ENCODE data around the gene RUNX1.

Gene RUNX1

DNA sequence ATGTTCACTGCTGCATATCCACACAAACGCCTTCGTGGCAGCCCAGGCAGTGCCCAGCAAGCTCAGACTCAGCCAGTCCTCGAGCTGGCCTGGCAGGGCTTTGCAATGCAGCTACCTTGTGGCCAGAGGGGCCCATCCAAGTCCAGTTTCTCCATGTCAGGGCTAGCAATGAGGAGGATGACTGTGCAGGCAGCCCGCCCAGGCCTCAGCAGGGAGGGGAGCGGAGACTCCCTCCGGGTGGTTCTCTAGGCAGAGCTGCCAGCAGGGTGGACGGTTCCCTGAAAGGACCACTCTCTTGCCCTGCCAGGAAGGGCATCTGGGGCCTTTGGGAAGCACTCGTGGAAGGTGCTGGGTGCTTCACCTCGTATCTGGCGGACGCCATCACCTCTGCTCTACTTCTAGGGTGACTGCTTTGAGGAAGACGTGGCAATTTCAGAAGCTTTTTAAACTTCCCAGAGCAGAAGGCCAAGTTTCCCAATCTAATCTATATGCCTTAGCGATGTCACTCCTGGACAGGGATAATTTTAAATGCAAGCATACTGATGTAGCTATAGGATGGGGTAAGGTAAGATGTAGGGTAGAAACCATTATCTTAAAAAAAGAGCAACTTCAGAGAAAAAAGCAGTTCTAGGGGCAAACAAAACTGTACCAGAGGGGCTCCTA, 56.2 kb downstream of the RUNX1 start:
- DNase-seq (ENCODE audit: low read depth), result no peak

DNA sequence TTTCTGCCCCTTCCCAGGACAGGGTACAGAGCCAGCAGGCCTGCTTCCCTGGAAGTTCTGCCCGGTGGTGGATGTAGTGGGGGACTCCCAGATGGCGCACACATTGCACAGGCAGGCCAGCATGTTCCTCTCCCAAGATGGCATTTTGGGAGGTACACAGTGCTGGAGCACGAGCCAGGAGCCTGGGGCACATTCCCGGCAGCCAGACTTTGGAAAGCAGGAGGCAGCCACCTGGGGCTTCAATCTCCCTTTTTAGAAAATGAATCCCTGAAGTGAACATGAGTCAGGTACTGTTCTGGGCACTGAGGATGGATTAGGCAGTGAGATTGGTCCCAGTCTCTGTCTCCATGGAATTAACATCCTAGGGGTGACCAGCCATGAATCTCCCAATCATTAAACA, 56.9 kb downstream of the RUNX1 start:
- DNase-seq (ENCODE audit: low read depth), result no peak

DNA sequence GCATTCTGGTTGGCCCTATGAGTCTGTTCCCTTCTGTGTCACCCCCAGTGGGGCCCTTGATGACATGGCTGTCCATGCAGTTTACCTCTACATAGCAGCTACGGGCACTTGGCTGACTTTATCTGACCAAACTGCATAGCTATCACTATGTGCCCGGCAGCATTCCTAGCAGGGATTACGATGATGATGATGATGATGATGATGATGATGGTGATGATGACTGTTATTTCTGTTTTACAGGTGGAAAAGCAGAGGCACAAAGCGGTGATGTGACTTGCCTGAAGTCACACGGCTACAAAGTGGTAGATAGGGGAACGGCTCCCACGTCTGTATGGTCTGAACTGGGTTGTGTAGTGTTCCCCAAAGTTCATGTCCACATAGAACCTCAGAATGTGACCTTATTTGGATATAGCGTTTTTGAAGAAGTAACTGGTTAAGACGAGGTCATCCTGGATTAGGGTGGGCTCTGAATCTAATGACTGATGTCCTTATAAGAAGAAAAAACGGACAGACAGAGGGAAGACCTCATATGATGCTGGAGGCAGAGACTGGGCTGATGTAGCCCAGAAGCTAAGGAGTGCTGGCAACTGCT, 57.6 kb downstream of the RUNX1 start:
- DNase-seq (ENCODE audit: low read depth), result no peak

DNA sequence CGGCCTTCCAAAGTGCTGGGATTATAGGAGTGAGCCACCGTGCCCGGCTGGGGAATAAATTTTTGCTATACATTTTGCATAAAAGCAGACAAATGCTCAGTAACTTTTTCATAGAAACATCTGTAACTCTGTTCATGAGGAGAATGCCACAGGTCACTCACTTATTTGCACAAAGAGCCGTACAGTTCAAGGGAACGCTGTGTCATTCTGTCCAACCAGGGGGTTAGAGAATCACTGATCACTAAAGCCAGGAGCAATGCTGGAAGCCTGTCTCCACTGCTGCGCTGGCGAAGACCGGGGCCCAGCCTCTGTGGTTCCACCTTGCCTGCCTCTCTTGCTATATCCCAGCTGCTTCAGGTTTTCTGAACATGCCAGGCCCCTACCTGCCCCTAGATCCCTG, 58.3 kb downstream of the RUNX1 start:
- no peak for DNase-seq (ENCODE audit: low read depth)

DNA sequence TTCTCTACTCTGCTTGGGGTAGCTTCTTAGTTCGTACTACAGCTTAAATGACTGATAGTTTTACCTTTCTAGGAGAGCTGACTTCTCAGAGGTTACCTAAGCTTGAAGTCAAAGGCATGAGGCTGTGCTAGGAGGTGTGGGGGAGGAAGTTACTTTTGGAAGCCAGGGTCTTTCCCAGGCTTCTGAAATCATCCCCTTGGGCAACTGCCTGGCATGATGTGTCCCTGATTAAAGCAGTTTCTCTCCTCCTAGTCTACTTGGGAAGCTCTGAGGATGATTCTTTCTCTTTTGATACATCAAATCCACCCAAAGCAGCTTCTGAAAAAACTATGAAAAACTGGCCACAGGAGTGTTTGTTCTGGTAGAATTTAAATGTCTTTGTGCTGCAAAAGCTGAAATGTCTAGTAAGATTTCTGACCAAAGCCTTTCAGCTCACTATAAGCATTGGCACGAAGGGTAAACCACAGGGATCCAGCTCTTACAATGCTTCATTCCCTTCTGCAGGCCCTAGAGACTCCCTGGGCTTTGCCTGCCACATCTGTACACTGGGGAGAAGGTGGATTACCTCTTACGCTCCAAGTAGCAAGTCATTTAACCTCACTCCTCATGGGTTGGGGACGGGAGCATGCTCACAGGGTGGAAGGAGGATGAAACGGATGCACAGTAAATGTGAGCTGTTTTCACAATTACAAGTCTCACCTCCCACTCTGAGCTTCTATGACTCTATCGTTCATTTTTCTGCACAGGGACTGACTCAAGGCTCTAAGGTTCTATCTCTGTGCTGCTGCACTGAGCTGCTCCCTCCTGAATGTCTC, 59.6 kb downstream of the RUNX1 start:
- no peak for DNase-seq (ENCODE audit: low read depth)

DNA sequence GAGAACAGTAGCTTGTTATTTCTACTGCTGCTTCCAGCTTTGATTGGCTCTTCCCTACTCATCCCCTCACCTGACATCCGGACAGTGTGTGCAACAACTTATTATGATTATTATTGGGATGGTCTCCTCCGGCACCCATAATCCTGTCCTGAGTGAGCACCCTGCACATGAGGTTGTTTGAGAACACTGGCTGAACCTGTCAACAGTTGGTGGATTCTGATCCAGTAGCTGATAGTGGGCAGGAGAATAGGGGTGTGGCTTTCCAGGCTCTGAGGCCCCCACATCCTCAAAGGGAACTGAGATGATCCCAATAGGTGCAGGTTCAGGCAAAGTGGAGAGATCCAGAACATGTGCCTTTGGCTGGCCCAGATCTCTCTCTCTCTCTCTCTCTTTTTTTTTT, 60.5 kb downstream of the RUNX1 start:
- no peak for DNase-seq (ENCODE audit: low read depth)

DNA sequence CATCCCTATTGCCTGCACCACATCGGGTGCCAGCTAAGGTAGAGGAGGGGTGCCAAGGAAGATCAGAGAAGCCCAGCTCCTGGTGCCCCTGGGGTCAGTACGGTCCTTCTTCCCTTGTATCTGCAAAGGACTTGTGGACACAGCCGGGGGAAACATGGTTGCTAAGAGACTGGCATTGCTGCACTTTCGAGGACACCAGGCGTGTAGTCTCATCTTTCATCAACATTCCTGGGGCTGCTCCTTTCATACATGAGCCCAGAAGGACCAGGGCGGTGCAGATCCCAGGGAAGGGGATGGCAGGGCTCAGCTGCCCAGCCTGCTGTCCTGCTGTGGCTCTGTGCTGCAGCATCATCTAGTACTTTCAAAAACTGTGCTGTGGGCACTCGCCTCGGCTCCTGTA, 61.0 kb downstream of the RUNX1 start:
- no peak for DNase-seq (ENCODE audit: low read depth)

DNA sequence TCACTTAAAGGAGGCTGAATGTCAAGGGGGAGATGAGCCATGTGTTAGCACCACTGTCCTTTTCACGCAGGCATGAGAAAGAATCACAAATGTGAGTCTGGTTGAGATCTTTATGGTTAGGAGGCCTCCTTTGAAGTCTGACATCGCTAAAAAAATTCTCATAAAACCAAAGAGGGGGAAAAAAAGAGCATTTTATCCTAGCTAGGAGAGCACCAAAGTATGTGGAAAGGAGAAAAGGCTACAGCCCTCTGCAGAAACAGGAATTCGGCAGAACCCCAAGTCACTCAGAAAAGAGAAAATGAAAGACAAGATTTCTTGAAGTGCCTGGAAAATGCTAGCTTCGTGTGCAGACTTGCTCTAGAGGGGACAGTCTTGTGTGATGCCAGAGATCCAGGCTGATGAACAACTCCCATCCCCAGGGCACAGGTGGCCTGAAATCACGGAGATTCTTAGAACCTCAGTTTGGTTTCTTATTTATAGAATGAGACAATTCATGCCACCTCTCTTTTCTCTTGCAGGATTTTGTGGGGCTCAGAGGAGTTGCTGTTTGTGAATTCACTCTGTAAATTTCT, 61.5 kb downstream of the RUNX1 start:
- no peak for DNase-seq (ENCODE audit: low read depth)

DNA sequence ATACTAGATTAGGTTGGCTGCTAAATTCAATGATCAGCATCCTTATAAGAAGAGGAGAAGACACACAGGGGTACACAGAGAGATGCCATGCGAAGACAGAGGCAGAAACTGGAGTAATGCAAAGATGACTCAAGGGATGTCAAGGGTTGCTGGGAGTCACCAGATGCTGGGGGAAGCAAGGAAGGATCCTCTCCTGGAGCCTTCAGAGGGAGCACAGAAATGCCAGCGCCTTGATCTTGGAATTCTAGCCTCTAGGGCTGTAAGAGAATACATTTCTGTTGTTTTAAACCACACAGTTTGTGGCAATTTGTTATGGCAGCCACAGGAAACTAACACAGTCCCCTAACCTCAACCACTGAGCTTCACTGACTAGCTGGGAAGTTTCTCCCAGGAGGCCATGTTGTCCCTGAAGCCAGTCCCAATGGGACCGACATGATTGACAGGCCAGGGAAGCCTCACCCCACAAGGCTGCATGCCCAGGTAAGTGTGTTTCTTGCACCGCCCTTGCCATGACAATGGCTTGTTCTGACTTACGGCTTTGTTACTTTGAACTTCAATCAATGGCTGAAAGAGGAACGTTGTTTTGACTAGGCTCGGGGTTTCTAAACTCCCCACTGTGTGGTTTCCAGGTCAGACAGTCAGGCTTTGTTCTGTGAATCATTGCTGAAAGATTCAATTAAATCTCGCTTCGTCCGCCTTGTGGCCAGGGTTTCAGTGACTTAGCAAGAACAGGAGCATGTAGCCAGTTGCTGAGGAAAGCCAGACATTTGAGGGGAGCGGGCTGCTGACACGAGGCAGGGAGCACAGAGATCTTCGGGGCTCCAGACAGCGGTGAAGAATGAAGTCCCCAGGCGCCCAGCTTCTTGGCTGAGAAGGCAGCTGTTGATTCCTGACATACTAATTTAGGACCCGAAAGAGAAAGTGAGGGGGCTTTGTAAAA, 62.3 kb downstream of the RUNX1 start:
- DNase-seq (ENCODE audit: low read depth), result peak; percentile 69

DNA sequence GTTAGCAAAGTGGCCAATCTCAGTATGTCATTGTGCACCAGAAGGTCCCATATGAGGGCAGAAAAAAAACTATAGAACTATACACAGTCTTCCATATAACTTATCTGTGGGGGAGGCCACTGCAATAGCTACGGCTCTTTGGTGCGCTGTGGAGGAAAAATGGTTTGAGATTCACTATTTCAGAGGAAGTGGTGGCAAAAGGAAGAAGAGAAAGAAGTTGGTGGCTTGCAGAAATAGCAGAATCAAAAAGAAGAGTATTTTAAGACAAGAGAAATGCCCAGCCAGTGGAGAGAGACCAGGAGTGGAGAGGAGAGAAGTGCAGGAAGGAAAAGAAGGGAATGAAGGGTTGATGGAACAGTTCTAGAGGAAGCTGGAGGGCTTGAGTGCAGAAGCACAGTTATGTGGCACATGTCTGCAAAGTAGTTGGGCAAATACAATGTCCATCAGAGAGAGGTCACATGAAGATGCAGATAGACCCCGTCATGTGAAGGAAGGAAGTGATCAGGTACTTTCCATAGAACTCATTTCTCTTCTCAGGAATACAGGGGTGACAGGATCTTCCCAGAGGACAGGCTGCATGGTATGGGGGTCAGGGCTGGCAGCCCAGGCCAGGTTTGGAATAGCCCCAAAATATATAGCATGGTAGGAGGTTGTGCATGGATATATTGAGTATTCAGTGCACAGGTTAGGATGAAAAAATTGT, 64.6 kb downstream of the RUNX1 start:
- no peak for DNase-seq (ENCODE audit: low read depth)

DNA sequence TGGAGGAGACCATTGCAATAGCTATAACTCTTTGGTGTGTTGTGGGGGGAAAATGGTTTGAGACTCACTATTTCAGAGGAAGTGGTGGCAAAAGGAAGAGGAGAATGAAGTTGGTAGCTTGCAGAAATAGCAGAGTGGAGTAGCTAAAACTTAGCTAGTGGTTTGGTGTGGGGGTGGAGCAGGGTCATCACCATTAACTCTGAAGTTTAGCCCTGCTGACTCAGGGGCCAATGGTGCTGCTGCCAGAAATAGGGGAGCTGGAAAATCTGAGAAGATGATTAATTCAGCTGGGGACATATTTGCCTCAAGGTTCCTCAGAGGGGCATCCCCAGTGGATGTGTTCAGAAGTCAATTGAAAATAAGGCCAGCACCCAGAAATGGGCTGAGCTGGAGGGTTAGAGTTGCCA, 65.4 kb downstream of the RUNX1 start:
- DNase-seq (ENCODE audit: low read depth), result peak; percentile 41

DNA sequence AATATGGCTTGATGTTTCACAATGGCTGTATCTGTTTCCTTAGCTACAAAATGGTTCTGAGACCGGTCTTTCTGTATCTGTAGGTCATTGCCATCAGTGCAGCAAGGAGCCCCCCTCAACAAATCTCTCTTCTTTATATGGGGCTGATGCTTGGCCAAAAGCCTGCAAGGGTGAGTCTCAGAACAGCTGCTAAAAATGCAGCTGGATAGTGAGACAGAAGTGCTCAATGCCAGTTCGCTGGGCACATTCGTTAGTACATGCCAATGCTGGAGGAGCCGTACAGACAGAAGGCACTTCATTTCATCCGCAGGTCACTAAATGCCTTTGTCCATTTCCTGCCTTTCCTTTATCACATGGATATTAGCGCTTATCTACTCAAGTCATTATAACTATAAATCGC, 67.3 kb downstream of the RUNX1 start:
- no peak for DNase-seq (ENCODE audit: low read depth)

DNA sequence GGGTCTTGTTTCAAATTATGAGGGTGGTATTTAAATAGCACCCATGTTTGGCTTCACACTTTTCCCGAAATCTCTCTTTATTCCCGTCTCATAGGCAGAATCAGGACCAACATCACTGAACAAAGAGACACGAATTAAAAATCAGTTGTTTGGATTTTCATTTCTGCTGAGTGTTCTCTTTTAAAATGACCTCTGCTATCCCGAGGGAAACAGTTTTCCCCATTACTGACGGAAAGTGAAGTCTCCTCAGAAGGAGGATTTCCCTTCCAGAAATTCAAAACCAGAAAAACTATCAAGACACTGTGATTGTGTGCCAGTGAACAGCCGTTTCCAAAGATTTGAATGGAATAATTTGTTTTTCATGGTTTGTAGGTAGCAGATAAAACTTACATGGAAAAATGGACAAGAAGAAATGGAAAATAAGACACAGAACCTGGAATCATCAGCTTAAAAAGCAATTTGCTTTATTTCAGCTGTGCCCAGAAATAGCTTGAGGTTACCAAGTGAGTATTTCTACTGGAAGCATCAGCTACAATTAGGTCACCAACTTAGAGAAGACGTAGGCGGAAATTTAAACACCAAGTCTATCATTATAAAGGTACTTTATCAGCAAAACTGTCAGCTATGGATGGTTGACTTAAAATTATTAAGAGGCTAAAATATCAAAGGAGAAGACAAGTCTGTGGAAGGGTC, 68.5 kb downstream of the RUNX1 start:
- DNase-seq (ENCODE audit: low read depth), result no peak

DNA sequence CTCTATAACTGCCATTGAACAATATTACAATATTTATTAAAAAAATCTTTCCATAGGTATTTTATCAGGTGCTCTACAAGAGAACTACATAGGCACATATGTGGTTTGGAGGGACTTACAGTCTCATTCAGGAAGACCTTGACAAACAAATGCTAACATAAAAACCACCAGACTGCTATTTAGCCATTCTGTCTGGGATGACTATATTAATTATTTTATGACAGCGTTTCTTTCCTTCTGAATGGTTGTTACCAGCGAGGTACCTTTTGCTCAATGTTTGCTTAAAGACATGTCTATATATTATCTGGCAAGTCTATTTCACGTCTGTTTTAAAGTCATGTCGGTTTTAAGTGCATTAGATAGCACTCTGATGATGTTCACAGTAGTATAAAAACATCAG, 69.7 kb downstream of the RUNX1 start:
- no peak for DNase-seq (ENCODE audit: low read depth)

DNA sequence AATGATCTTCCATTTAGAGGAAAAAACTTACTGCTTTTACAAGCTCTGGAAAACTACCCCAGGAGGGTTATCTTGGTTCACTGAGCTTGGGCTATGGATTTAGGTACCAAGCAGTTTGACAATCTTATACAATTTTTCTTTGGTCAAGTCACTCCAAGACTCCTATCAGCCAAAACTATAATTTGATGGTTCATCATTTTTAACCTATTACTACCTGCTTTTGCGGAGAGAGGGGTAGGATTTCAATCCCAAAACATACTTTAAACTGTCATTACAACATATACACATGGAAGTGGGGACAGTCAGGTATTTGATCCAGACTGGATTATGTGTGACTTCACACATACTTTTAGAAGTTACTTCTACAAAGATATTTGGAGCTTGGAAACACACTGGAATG, 71.8 kb downstream of the RUNX1 start:
- DNase-seq (ENCODE audit: low read depth), result no peak

DNA sequence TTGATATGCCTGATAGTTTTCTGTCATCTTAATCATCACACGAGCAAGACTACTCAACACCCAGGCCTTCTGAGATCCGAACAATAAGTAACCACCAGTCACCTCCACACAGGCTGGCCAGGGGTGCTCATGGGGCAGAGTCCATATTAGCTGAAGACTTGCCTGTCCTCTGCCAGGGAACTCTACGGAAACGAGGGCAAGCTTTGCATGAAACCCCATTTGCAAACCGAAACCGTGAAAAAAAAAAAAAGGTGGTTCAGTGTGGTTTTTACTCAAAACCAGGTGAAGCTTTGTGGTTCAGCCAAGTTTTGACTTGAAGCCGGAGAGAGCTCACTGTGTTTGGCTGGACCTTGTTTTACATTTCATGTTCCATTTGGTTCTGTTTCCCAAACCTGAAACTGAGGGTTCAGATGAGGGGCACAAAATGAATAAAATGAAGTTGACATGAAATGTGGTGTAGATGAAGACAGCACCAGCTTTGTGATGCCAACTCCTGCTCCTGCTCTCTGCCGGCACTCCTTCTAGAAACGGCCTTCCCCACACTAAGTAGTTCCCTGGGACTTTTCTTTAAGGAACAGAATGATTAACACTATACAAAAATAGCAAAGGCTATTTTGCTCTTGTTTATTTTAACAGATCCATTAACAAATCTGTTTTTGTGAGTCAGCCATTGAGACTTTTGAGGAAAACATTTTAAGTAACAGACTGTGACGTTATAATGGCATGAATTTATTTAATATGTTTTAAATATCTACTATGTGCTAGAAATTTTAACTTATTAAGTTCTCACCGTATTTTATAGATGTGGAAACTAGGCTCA, 74.7 kb downstream of the RUNX1 start:
- peak; percentile 35 for DNase-seq (ENCODE audit: low read depth)

DNA sequence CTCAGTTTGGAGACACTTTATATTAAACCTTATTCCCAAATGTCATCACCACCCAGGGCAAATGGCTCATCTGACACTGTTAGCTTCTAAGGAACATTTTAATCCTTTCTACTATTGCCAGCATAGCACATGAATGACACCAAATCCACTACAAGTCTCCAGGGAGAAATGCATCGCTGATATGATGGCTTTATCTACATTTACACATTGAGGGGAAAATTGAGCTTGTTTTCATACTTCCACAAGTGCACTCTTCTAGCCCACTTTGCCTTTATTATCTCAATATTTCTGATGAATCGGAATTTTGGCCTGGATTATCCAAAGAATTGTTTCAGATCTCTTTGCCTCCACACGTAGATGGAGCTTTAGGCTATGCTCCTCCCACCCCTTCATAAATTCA, 75.4 kb downstream of the RUNX1 start:
- DNase-seq (ENCODE audit: low read depth), result no peak

DNA sequence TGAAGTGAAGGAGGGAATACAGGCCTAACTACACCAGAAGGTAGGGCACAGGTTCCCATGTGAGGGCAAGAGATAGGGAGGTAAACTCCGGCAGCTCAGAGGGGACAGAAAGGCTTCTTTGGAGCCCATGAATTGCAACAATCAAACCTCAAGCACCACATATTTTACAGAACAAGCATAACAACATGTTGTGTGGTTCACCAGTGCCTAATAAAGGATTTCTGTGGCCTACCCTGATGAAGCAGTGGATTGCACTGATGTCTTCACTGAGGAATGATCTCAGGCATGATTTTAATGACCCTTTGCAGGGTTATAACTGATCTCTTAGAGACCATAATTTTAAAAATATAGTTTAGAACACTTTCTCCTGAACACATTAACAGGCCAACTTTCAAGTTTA, 77.4 kb downstream of the RUNX1 start:
- DNase-seq (ENCODE audit: low read depth), result no peak

DNA sequence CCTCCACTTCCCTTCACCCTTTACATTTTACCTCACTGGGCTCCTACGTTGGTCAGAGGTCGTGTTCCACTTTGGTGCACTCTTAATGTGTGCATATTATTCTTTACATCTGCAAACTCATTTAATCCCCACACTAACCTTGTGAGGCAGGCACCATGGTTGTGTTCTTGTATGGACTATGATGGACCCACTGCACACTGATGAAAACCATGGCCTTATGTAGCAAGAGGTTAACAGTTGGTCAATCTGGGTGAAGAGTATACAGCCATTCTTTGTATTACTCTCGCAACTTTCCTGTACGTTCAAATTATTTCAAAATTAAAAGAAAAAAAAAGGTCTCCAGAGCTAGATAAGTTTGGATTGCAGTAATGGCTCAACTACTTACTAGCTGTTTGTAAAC, 78.5 kb downstream of the RUNX1 start:
- DNase-seq (ENCODE audit: low read depth), result no peak

DNA sequence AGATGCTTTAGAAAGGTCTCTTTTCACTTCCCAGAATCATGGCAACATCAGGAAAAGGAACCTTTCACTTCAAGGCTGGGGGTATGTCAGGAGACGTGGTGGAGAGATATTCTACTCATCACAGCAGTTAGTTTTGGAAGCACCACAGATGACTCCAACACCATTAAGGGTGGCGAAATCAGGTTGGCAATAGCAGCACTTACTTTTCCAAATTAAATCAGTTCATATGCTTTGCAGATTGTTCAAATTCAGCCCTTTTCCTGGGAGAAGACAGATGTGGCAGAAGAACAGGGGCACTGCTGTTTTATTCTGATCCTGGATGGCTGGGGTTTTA, 79.0 kb downstream of the RUNX1 start:
- DNase-seq (ENCODE audit: low read depth), result no peak
